Brain microvascular endothelial cell (primary cell): Measurements from ENCODE around the gene TMEM117.

Experiments used
- DNase-seq: peaks from one replicate; pipeline ENCODE4 v3.0.0-alpha.2; 2020
- H3K27ac ChIP-seq: fragments of 250-450 bp; sonication (Bioruptor Pico); 2 replicates; pipeline ENCODE4 v1.5.1; 2020; ENCODE audit warnings: mild to moderate bottlenecking, moderate library complexity
- H3K27me3 ChIP-seq: fragments of 250-450 bp; sonication (Bioruptor Pico); replicated peaks from 2 replicates; pipeline ENCODE4 v1.5.1; 2020; ENCODE audit warnings: mild to moderate bottlenecking
- H3K36me3 ChIP-seq: fragments of 250-450 bp; sonication (Bioruptor Pico); replicated peaks from 2 replicates; pipeline ENCODE4 v1.5.1; 2020; ENCODE audit warnings: mild to moderate bottlenecking
- H3K4me3 ChIP-seq: 2 replicates; pipeline ENCODE4 v1.5.1; 2011; ENCODE audit warnings: low read depth, mild to moderate bottlenecking, control low read depth, low read length, moderate library complexity
- in situ Hi-C: cut with HindIII; loops from 2 replicates; pipeline ENCODE4 v1.10.0; 2017; ENCODE audit warnings: low sequenced_read_pairs, low pct_ligation_motif_present
- TF ChIP-seq, protein P1 (sequence below): IDR thresholded peaks from 2 replicates; pipeline ENCODE4 v1.5.1; 2011; ENCODE audit warnings: low read depth, mild to moderate bottlenecking, moderate library complexity, low read length, control low read depth, inconsistent platforms; ENCODE audit errors: missing control alignments

Gene TMEM117

DNA sequence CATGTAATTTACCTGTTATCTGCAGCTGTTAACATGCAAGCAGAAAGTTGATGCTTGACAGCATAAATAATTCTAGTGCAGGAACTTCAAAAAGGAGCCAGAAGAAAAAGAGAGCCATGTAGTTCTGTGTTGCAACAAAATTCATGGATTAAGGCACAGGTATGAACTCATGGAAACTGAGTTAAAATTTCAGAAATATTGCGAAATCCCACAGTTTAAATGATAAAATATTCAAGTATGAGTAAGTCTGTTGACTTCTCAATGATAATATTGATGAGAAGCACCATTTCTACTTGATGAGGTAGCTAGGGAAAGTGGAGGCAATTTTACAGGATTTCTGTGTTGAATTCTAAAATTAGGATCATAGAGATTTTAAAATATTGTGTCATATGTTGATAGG is 290.9 kb downstream of the TMEM117 start:
- no peak for DNase-seq
- H3K4me3 ChIP-seq: no peak overlapping the region
- no peaks in the 10 kb centered on the region for H3K27me3 ChIP-seq
- no peaks in the 10 kb centered on the region for H3K36me3 ChIP-seq
- no peak overlapping the region for H3K27ac ChIP-seq
- in situ Hi-C loops: no loop called here
- TF ChIP-seq, protein P1, sequence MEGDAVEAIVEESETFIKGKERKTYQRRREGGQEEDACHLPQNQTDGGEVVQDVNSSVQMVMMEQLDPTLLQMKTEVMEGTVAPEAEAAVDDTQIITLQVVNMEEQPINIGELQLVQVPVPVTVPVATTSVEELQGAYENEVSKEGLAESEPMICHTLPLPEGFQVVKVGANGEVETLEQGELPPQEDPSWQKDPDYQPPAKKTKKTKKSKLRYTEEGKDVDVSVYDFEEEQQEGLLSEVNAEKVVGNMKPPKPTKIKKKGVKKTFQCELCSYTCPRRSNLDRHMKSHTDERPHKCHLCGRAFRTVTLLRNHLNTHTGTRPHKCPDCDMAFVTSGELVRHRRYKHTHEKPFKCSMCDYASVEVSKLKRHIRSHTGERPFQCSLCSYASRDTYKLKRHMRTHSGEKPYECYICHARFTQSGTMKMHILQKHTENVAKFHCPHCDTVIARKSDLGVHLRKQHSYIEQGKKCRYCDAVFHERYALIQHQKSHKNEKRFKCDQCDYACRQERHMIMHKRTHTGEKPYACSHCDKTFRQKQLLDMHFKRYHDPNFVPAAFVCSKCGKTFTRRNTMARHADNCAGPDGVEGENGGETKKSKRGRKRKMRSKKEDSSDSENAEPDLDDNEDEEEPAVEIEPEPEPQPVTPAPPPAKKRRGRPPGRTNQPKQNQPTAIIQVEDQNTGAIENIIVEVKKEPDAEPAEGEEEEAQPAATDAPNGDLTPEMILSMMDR: no peak

DNA sequence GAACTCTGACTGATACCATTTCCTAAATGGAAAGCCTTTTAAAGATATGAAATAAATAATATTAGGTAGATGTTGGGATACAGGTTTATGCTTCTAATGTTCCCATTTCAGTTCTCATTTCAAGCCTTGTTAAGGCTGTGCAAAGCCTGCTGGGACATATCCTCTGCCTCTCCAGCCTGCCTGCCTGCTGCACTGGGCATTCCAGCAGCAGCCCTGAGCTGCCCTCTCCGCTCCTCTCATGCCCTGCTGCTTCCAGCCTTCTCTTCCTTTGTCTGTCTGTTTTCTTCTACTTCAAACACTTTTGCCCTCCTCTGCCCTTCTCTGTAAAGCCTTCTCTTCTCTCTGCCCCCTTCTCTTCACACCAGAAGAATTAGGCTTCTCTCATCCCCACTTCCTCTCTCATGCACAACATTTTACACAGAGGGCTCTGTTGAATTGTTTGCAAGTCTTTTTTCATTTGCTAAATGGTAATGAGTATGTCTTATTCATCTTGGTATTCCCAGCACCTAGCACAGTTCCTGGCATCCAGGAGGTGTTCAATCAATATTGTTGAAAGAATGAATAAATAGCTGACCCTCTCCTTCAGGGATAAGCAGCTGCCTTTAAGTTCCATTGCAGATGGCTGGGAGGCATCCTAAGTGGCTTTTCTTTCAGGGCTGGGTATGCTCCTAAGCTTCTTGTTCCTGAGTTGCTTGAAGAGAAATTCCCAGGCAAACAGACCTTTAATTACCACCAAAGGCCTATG is 292.3 kb downstream of the TMEM117 start:
- TF ChIP-seq, protein P1: no peak
- Histone ChIP-seq H3K4me3 (no peak overlapping the region), H3K36me3 (no peaks in the 10 kb centered on the region), H3K27ac (no peak overlapping the region), H3K27me3 (no peaks in the 10 kb centered on the region)
- no peak for DNase-seq
- in situ Hi-C loops: no loop called here

DNA sequence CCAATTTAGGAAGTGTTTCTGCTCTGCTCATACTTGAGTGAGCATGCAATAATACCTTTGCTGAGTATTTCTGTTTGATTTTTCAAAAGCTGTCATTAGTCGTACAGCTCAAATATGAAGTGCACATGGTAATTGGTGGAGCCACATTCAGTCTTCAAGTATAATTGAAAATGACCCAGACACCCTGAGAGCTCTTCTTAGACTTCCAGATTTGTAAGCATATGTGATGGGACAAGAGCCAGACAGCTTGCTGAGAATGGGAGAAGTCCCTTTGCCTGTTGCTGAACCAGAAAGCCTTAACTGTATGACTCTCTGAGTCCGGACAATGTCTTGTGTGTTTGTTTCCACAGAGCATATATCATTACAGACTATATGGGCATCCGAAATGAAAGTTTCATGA is 307.3 kb downstream of the TMEM117 start:
- TF ChIP-seq, protein P1: no peak
- Histone ChIP-seq H3K27me3 (no peaks in the 10 kb centered on the region), H3K36me3 (no peaks in the 10 kb centered on the region), H3K4me3 (no peak overlapping the region), H3K27ac (no peak overlapping the region)
- no peak for DNase-seq
- in situ Hi-C loops: no loop called here

DNA sequence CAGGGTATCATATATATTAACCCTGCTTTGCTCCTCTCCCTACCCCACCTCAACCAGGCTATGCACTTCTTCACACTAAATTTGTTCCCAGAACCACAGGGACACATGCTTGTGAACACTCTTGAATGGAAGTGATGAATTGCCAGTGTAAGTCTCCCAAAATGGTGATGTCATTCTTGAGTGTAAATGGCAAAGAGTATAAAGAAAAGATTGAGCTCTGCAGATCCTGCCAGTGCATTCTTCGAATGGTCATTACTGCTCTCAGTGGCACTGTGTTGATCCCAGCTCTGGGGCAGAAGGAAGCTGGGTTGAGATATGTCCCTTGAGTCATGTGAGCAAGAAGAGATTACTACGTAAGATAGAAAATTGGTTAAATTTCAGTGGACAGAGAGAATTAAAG is 313.1 kb downstream of the TMEM117 start:
- Histone ChIP-seq H3K27me3 (no peaks in the 10 kb centered on the region), H3K4me3 (no peak overlapping the region), H3K36me3 (no peaks in the 10 kb centered on the region), H3K27ac (no peak overlapping the region)
- DNase-seq: no peak
- TF ChIP-seq, protein P1: no peak
- in situ Hi-C loops: no loop called here

DNA sequence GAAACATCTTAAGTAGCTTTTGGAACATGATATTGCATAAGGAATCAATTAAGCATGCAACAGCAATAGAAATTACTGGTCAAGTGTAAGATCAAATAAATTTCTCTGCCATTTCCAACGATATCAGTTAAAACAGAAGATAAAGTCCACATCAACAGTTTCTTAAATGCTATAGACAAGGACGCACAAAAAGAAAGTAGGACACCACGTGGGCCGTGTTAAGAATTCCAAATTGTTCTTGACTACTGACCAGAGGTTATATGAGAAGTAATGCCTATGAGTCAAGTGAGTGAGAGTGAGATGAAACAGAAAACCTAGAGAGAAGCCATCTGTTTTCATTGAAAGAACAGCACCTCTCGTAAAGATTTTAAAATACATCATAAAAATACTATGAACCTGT is 318.2 kb downstream of the TMEM117 start:
- Histone ChIP-seq H3K27me3 (no peaks in the 10 kb centered on the region), H3K36me3 (no peaks in the 10 kb centered on the region), H3K4me3 (no peak overlapping the region), H3K27ac (no peak overlapping the region)
- TF ChIP-seq, protein P1: no peak
- no peak for DNase-seq
- in situ Hi-C loops: no loop called here

DNA sequence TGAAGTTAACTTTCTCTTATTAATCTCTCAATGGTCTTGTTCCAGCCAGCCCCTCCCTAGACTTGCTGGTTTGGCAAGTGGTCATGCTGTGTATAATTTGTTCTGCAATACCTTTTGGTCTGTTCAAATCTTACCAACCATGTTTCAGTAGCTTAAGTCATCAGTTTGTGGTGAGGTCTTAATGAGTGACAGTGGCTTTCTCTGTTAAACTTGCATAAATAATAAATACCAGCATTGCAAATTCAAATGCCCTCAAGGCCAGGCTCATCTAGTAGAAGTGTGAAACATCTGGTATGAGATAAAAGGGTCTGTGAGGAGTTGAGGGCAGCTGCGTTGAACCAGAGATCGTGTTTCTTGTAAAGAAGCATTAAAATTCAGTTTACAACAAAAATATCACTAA is 319.5 kb downstream of the TMEM117 start:
- DNase-seq: no peak
- no peak overlapping the region for H3K4me3 ChIP-seq

More for the DNA sequence above, 319.5 kb downstream of the TMEM117 start:
- H3K27me3 ChIP-seq: no peaks in the 10 kb centered on the region
- no peak overlapping the region for H3K27ac ChIP-seq
- TF ChIP-seq, protein P1: no peak
- in situ Hi-C loops: no loop called here
- H3K36me3 ChIP-seq: no peaks in the 10 kb centered on the region
